ENCODE measurements around the gene UCP2.
"Not testable (repeated sequence)": the region's sequence is repeated elsewhere in the genome, so short reads cannot be mapped to it uniquely, and the experiment has no call there.

The UCP2 gene

DNA sequence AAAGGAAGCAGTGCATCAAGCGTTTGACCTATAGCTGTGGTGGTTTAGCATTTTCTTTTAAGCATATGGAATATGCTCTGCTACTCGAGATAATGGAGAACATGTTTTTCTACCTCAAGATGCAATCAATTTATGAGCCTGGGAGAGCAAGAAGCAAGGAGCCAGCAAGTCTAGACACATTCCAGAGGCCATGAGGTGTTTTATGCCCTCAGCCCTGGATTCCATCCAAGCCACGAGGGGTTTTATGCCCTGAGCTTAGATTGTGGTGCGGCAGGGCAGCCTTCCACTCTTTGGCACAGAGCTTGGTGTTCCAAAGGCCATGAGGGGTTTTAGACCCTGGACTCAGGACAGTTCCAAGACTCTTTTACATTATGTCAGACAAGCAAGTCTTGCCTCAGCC is 43.5 kb downstream of the UCP2 start:
- no peaks in the 10 kb centered on the region for H3K36me3 ChIP-seq (ENCODE audit: control insufficient read depth, insufficient read depth, low read length)
- H3K27ac ChIP-seq (ENCODE audit: low read length) = no peak overlapping the region
- H3K27me3 ChIP-seq (ENCODE audit: control insufficient read depth, insufficient read depth, low read length) = no peaks in the 10 kb centered on the region
- no CpG with 5 or more reads among the region's 4 CpGs for WGBS (ENCODE audit: insufficient coverage, insufficient read length)
- no peaks in the 10 kb centered on the region for H3K4me1 ChIP-seq (ENCODE audit: control insufficient read depth, insufficient read depth, low read length)
- H3K9me3 ChIP-seq (ENCODE audit: control insufficient read depth, insufficient read depth, low read length) = no peaks in the 10 kb centered on the region
- no peak for DNase-seq (ENCODE audit: low read depth, low spot score)
- no peak overlapping the region for H3K4me3 ChIP-seq (ENCODE audit: low read length)

DNA sequence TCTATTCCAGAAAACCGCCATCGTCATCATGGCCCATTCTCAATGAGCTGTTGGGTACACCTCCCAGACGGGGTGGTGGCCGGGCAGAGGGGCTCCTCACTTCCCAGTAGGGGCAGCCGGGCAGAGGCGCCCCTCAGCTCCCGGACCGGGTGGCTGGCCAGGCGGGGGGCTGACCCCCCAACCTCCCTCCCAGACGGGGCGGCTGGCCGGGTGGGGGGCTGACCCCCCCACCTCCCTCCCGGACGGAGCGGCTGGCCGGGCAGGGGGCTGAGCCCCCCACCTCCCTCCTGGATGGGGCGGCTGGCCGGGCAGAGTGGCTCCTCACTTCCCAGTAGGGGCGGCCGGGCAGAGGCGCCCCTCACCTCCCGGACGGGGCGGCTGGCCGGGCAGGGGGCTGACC is 46.6 kb downstream of the UCP2 start:
- DNase-seq (ENCODE audit: low read depth, low spot score); H3K27ac ChIP-seq (ENCODE audit: low read length); H3K4me1 ChIP-seq (ENCODE audit: control insufficient read depth, insufficient read depth, low read length); H3K4me3 ChIP-seq (ENCODE audit: low read length); H3K27me3 ChIP-seq (ENCODE audit: control insufficient read depth, insufficient read depth, low read length); H3K36me3 ChIP-seq (ENCODE audit: control insufficient read depth, insufficient read depth, low read length); H3K9me3 ChIP-seq (ENCODE audit: control insufficient read depth, insufficient read depth, low read length): not testable (repeated sequence)
- no CpG with 5 or more reads among the region's 25 CpGs for WGBS (ENCODE audit: insufficient coverage, insufficient read length)

DNA sequence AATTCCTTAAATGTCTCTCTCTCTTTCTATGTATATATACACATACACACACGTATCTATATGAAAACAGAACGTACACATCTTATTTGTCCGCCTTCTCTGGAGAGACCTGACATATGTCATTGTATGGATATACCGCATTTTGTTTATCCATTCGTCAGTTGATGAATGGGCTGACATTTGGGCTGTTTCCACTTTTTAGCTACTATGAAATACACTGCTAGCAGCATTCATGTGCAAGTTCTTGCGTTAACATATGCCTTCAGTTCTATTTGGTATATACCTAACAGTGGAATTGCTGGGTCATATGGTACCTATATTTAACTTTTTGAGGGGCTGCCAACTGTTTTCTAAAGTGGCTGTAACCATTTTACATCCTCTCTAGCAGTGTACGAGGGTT is 49.9 kb downstream of the UCP2 start:
- no peak for DNase-seq (ENCODE audit: low read depth, low spot score)
- no CpG with 5 or more reads among the region's 7 CpGs for WGBS (ENCODE audit: insufficient coverage, insufficient read length)
- Histone ChIP-seq H3K9me3 (ENCODE audit: control insufficient read depth, insufficient read depth, low read length) (no peaks in the 10 kb centered on the region), H3K4me1 (ENCODE audit: control insufficient read depth, insufficient read depth, low read length) (no peaks in the 10 kb centered on the region), H3K27ac (ENCODE audit: low read length) (no peak overlapping the region), H3K36me3 (ENCODE audit: control insufficient read depth, insufficient read depth, low read length) (0 out of 2 replicates have a peak, but pooled peaks cover 4% of the 10 kb centered on the region), H3K27me3 (ENCODE audit: control insufficient read depth, insufficient read depth, low read length) (no peaks in the 10 kb centered on the region), H3K4me3 (ENCODE audit: low read length) (no peak overlapping the region)

DNA sequence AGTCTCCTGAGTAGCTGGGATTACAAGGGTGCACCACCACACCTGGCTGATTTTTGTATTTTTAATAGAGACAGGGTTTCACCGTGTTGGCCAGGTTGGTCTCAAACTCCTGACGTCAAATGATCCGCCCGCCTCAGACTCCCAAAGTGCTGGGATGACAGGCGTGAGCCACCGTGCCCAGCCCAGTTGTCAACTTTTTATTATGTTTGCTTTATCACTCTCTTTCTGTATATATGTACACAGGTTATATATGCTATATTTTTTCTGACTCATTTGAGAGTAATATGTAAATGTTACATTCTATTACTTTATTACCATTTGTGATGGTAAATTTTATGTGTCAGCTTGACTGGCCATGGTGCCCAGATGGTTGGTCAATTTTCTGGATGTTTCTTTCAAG is 50.7 kb downstream of the UCP2 start:
- H3K9me3 ChIP-seq (ENCODE audit: control insufficient read depth, insufficient read depth, low read length) = no peaks in the 10 kb centered on the region
- no CpG with 5 or more reads among the region's 6 CpGs for WGBS (ENCODE audit: insufficient coverage, insufficient read length)
- no peaks in the 10 kb centered on the region for H3K27me3 ChIP-seq (ENCODE audit: control insufficient read depth, insufficient read depth, low read length)
- H3K36me3 ChIP-seq (ENCODE audit: control insufficient read depth, insufficient read depth, low read length) = peaks cover 10% of the 10 kb centered on the region; the same call in 1 of the 2 replicates
- no peak overlapping the region for H3K4me3 ChIP-seq (ENCODE audit: low read length)
- DNase-seq (ENCODE audit: low read depth, low spot score) = no peak
- no peaks in the 10 kb centered on the region for H3K4me1 ChIP-seq (ENCODE audit: control insufficient read depth, insufficient read depth, low read length)
- H3K27ac ChIP-seq (ENCODE audit: low read length) = no peak overlapping the region

DNA sequence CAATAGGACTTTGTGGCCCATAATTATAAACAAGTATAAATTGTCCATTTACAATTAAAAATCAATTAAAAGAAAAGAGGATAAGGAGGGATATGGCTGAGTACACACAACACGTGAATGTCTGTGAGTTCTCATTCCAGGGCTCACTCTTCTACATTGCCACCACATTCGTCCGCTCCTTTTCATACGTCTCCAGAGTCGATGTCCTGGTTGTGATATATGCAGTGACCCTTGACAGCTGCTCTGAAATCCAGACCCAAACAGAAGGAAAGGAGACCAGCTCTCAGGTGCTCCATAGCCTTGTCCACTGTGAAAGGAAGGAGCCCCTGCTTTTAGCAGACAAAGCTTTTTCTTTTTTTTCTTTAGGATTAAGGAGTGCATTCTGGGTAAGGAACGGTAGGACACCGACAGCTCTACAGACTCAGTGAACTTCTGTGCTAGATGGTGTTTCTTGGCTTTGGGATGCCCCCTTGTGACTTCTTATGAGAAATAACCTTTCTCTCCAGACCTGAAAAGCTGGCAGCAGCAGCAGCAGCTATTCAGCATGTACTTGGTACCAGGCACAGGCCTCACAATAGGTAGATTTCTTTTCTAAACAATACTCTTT is 51.5 kb downstream of the UCP2 start:
- DNase-seq (ENCODE audit: low read depth, low spot score) = peak; percentile 48
- Histone ChIP-seq H3K27me3 (ENCODE audit: control insufficient read depth, insufficient read depth, low read length) (no peaks in the 10 kb centered on the region), H3K4me1 (ENCODE audit: control insufficient read depth, insufficient read depth, low read length) (no peaks in the 10 kb centered on the region), H3K9me3 (ENCODE audit: control insufficient read depth, insufficient read depth, low read length) (no peaks in the 10 kb centered on the region), H3K36me3 (ENCODE audit: control insufficient read depth, insufficient read depth, low read length) (peaks cover 10% of the 10 kb centered on the region; the same call in 1 of the 2 replicates), H3K4me3 (ENCODE audit: low read length) (no peak overlapping the region), H3K27ac (ENCODE audit: low read length) (no peak overlapping the region)
- no CpG with 5 or more reads among the region's 7 CpGs for WGBS (ENCODE audit: insufficient coverage, insufficient read length)

DNA sequence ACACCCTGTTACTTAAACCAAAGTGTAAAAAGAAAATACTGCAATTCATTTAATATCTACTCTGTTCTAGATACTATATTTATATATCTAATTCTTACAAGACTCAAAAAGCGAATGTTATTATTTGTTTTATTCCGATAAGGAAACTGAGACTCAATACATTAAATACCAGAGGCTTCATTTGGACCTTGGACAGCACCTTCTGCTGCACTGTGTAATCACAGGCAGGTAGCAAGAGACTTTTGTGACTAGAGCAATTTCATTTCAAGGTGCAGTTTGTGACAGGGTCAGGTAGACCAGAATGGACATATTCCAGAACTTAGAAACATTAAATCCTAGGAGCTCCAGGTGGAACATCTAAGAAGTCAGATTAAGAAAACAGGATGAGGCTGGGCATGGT is 53.3 kb downstream of the UCP2 start:
- Histone ChIP-seq H3K9me3 (ENCODE audit: control insufficient read depth, insufficient read depth, low read length) (no peaks in the 10 kb centered on the region), H3K4me1 (ENCODE audit: control insufficient read depth, insufficient read depth, low read length) (no peaks in the 10 kb centered on the region), H3K36me3 (ENCODE audit: control insufficient read depth, insufficient read depth, low read length) (peaks cover 10% of the 10 kb centered on the region; the same call in 1 of the 2 replicates), H3K27me3 (ENCODE audit: control insufficient read depth, insufficient read depth, low read length) (no peaks in the 10 kb centered on the region), H3K4me3 (ENCODE audit: low read length) (no peak overlapping the region), H3K27ac (ENCODE audit: low read length) (no peak overlapping the region)
- no CpG with 5 or more reads among the region's 2 CpGs for WGBS (ENCODE audit: insufficient coverage, insufficient read length)
- DNase-seq (ENCODE audit: low read depth, low spot score) = no peak
